ENCODE measurements around the gene APOL3.
"Not testable (repeated sequence)": the region's sequence is repeated elsewhere in the genome, so short reads cannot be mapped to it uniquely, and the experiment has no call there.

Gene APOL3
- 134 to 207 (median 168) reads per million in 3 donors for total RNA-seq

GRCh38 chr22:36160499-36160942 lies at the start of gene APOL3:
APOL3 (minus strand) TSS chr22:36160755; CDS start chr22:36149055, 11,700 bp downstream.
- no peaks in the 10 kb centered on the region for H3K27me3 ChIP-seq (replicated peaks; ENCODE audit: control insufficient read depth, insufficient read depth, low read length, poor library complexity, severe bottlenecking)
- peak within 1 kb of the TSS; percentile 73 for H3K4me3 ChIP-seq (ENCODE audit: insufficient read depth, low read depth, low read length, poor library complexity, severe bottlenecking)
- H3K27ac ChIP-seq (ENCODE audit: insufficient read depth, low read length, poor library complexity, severe bottlenecking), result peak within 1 kb of the TSS; percentile 94
- H3K36me3 ChIP-seq (ENCODE audit: control insufficient read depth, insufficient read depth, low read length), result peaks cover 3% of the 10 kb centered on the region
- peak; percentile 12 to 36 (median 23) for DNase-seq
- no peaks in the 10 kb centered on the region for H3K9me3 ChIP-seq (ENCODE audit: control insufficient read depth, low read length)
- H3K4me1 ChIP-seq (ENCODE audit: control insufficient read depth, insufficient read depth, low read length, poor library complexity, severe bottlenecking), result peaks cover 57% of the 10 kb centered on the region

GRCh38 chr22:36210224-36210623 lies 49.7 kb upstream of the APOL3 start:
- no peaks in the 10 kb centered on the region for H3K4me1 ChIP-seq (ENCODE audit: control insufficient read depth, insufficient read depth, low read length, poor library complexity, severe bottlenecking)
- H3K27ac ChIP-seq (ENCODE audit: insufficient read depth, low read length, poor library complexity, severe bottlenecking), result no peak overlapping the region
- peaks cover 2% of the 10 kb centered on the region for H3K27me3 ChIP-seq (replicated peaks; ENCODE audit: control insufficient read depth, insufficient read depth, low read length, poor library complexity, severe bottlenecking)
- no peak overlapping the region for H3K4me3 ChIP-seq (ENCODE audit: insufficient read depth, low read depth, low read length, poor library complexity, severe bottlenecking)
- no peaks in the 10 kb centered on the region for H3K36me3 ChIP-seq (ENCODE audit: control insufficient read depth, insufficient read depth, low read length)
- DNase-seq, result no peak
- no peaks in the 10 kb centered on the region for H3K9me3 ChIP-seq (ENCODE audit: control insufficient read depth, low read length)

- H3K27ac ChIP-seq (ENCODE audit: insufficient read depth, low read length, poor library complexity, severe bottlenecking); H3K4me1 ChIP-seq (ENCODE audit: control insufficient read depth, insufficient read depth, low read length, poor library complexity, severe bottlenecking): not testable (repeated sequence)
Measured at GRCh38 chr22:36209488-36209908, 48.9 kb upstream of the APOL3 start.

GRCh38 chr22:36208914-36209313 lies 48.4 kb upstream of the APOL3 start:
- no peaks in the 10 kb centered on the region for H3K4me1 ChIP-seq (ENCODE audit: control insufficient read depth, insufficient read depth, low read length, poor library complexity, severe bottlenecking)
- no peak for DNase-seq
- no peak overlapping the region for H3K27ac ChIP-seq (ENCODE audit: insufficient read depth, low read length, poor library complexity, severe bottlenecking)
- H3K36me3 ChIP-seq (ENCODE audit: control insufficient read depth, insufficient read depth, low read length), result no peaks in the 10 kb centered on the region
- H3K27me3 ChIP-seq (replicated peaks; ENCODE audit: control insufficient read depth, insufficient read depth, low read length, poor library complexity, severe bottlenecking), result peaks cover 2% of the 10 kb centered on the region
- H3K9me3 ChIP-seq (ENCODE audit: control insufficient read depth, low read length), result no peaks in the 10 kb centered on the region
- H3K4me3 ChIP-seq (ENCODE audit: insufficient read depth, low read depth, low read length, poor library complexity, severe bottlenecking), result no peak overlapping the region

More at GRCh38 chr22:36209488-36209908, 48.9 kb upstream of the APOL3 start:
- H3K27me3 ChIP-seq (replicated peaks; ENCODE audit: control insufficient read depth, insufficient read depth, low read length, poor library complexity, severe bottlenecking); H3K4me3 ChIP-seq (ENCODE audit: insufficient read depth, low read depth, low read length, poor library complexity, severe bottlenecking); DNase-seq; H3K9me3 ChIP-seq (ENCODE audit: control insufficient read depth, low read length); H3K36me3 ChIP-seq (ENCODE audit: control insufficient read depth, insufficient read depth, low read length): not testable (repeated sequence)

GRCh38 chr22:36208162-36208765 lies 47.7 kb upstream of the APOL3 start:
- Histone ChIP-seq H3K27ac (ENCODE audit: insufficient read depth, low read length, poor library complexity, severe bottlenecking) (no peak overlapping the region), H3K4me1 (ENCODE audit: control insufficient read depth, insufficient read depth, low read length, poor library complexity, severe bottlenecking) (no peaks in the 10 kb centered on the region), H3K27me3 (replicated peaks; ENCODE audit: control insufficient read depth, insufficient read depth, low read length, poor library complexity, severe bottlenecking) (peaks cover 2% of the 10 kb centered on the region)

GRCh38 chr22:36206255-36206654 lies 45.7 kb upstream of the APOL3 start:
- Histone ChIP-seq H3K4me1 (ENCODE audit: control insufficient read depth, insufficient read depth, low read length, poor library complexity, severe bottlenecking) (no peaks in the 10 kb centered on the region), H3K27me3 (replicated peaks; ENCODE audit: control insufficient read depth, insufficient read depth, low read length, poor library complexity, severe bottlenecking) (no peaks in the 10 kb centered on the region), H3K9me3 (ENCODE audit: control insufficient read depth, low read length) (no peaks in the 10 kb centered on the region), H3K4me3 (ENCODE audit: insufficient read depth, low read depth, low read length, poor library complexity, severe bottlenecking) (no peak overlapping the region), H3K36me3 (ENCODE audit: control insufficient read depth, insufficient read depth, low read length) (no peaks in the 10 kb centered on the region), H3K27ac (ENCODE audit: insufficient read depth, low read length, poor library complexity, severe bottlenecking) (no peak overlapping the region)
- DNase-seq, result no peak

More at GRCh38 chr22:36208162-36208765, 47.7 kb upstream of the APOL3 start:
- no peak for DNase-seq
- Histone ChIP-seq H3K9me3 (ENCODE audit: control insufficient read depth, low read length) (no peaks in the 10 kb centered on the region), H3K4me3 (ENCODE audit: insufficient read depth, low read depth, low read length, poor library complexity, severe bottlenecking) (no peak overlapping the region), H3K36me3 (ENCODE audit: control insufficient read depth, insufficient read depth, low read length) (no peaks in the 10 kb centered on the region)

- not testable (repeated sequence) for DNase-seq; H3K27me3 ChIP-seq (replicated peaks; ENCODE audit: control insufficient read depth, insufficient read depth, low read length, poor library complexity, severe bottlenecking); H3K36me3 ChIP-seq (ENCODE audit: control insufficient read depth, insufficient read depth, low read length); H3K9me3 ChIP-seq (ENCODE audit: control insufficient read depth, low read length); H3K4me1 ChIP-seq (ENCODE audit: control insufficient read depth, insufficient read depth, low read length, poor library complexity, severe bottlenecking); H3K4me3 ChIP-seq (ENCODE audit: insufficient read depth, low read depth, low read length, poor library complexity, severe bottlenecking); H3K27ac ChIP-seq (ENCODE audit: insufficient read depth, low read length, poor library complexity, severe bottlenecking)
Measured at GRCh38 chr22:36205573-36205972, 45.0 kb upstream of the APOL3 start.

- no peaks in the 10 kb centered on the region for H3K9me3 ChIP-seq (ENCODE audit: control insufficient read depth, low read length)
- H3K27me3 ChIP-seq (replicated peaks; ENCODE audit: control insufficient read depth, insufficient read depth, low read length, poor library complexity, severe bottlenecking), result no peaks in the 10 kb centered on the region
- no peaks in the 10 kb centered on the region for H3K36me3 ChIP-seq (ENCODE audit: control insufficient read depth, insufficient read depth, low read length)
- H3K4me1 ChIP-seq (ENCODE audit: control insufficient read depth, insufficient read depth, low read length, poor library complexity, severe bottlenecking), result no peaks in the 10 kb centered on the region
- H3K27ac ChIP-seq (ENCODE audit: insufficient read depth, low read length, poor library complexity, severe bottlenecking), result no peak overlapping the region
- no peak for DNase-seq
- H3K4me3 ChIP-seq (ENCODE audit: insufficient read depth, low read depth, low read length, poor library complexity, severe bottlenecking), result no peak overlapping the region
Measured at GRCh38 chr22:36204632-36205015, 44.1 kb upstream of the APOL3 start.

GRCh38 chr22:36204001-36204631 lies 43.6 kb upstream of the APOL3 start:
- no peak overlapping the region for H3K4me3 ChIP-seq (ENCODE audit: insufficient read depth, low read depth, low read length, poor library complexity, severe bottlenecking)

GRCh38 chr22:36203441-36203840 lies 42.9 kb upstream of the APOL3 start:
- H3K36me3 ChIP-seq (ENCODE audit: control insufficient read depth, insufficient read depth, low read length); H3K4me3 ChIP-seq (ENCODE audit: insufficient read depth, low read depth, low read length, poor library complexity, severe bottlenecking); H3K4me1 ChIP-seq (ENCODE audit: control insufficient read depth, insufficient read depth, low read length, poor library complexity, severe bottlenecking); DNase-seq; H3K27me3 ChIP-seq (replicated peaks; ENCODE audit: control insufficient read depth, insufficient read depth, low read length, poor library complexity, severe bottlenecking); H3K27ac ChIP-seq (ENCODE audit: insufficient read depth, low read length, poor library complexity, severe bottlenecking); H3K9me3 ChIP-seq (ENCODE audit: control insufficient read depth, low read length): not testable (repeated sequence)

More at GRCh38 chr22:36204001-36204631, 43.6 kb upstream of the APOL3 start:
- DNase-seq, result no peak
- Histone ChIP-seq H3K9me3 (ENCODE audit: control insufficient read depth, low read length) (no peaks in the 10 kb centered on the region), H3K4me1 (ENCODE audit: control insufficient read depth, insufficient read depth, low read length, poor library complexity, severe bottlenecking) (no peaks in the 10 kb centered on the region), H3K27me3 (replicated peaks; ENCODE audit: control insufficient read depth, insufficient read depth, low read length, poor library complexity, severe bottlenecking) (no peaks in the 10 kb centered on the region), H3K36me3 (ENCODE audit: control insufficient read depth, insufficient read depth, low read length) (no peaks in the 10 kb centered on the region), H3K27ac (ENCODE audit: insufficient read depth, low read length, poor library complexity, severe bottlenecking) (no peak overlapping the region)

Data from effector memory CD4-positive, alpha-beta T cell (primary cell).